Measurements from ENCODE around the gene DCD.
"Not testable (repeated sequence)": the region's sequence is repeated elsewhere in the genome, so short reads cannot be mapped to it uniquely, and the experiment has no call there.

The DCD gene

DNA sequence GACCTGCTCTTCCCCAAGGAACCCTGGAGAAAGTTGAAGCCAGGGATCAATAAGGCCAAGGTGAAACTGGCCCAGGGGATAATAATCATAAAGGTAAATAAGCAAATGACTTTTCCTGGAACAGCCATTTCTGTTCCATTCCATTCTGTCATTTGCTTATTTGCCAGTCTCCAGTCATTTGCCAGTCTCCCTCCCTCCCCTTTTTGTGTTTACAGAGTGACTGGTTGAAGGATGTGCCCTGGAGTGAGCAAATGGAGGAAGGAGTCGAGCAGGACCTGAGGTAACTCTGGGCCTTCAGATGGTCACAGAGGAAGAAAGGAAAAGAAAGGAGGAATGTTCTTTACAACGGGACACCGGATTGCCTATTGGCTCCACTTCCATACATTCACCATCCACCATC, 17.8 kb upstream of the DCD start:
- H3K4me1 ChIP-seq (ENCODE audit: control insufficient read depth, insufficient read depth, low read depth, low read length) = no peaks in the 10 kb centered on the region
- no peak overlapping the region for H2AFZ ChIP-seq (ENCODE audit: low read depth, low read length)
- H3K9me3 ChIP-seq (ENCODE audit: control insufficient read depth, low read length) = no peaks in the 10 kb centered on the region
- H3K79me1 ChIP-seq (replicated peaks; ENCODE audit: low read length, poor library complexity, severe bottlenecking) = no peaks in the 10 kb centered on the region
- no peak overlapping the region for H2BK15ac ChIP-seq (ENCODE audit: low read depth, poor library complexity, severe bottlenecking)
- DNase-seq = no peak
- no peak overlapping the region for H2BK120ac ChIP-seq (ENCODE audit: low read depth, low read length)
- no peak overlapping the region for H3K18ac ChIP-seq (ENCODE audit: low read depth in 1 of 2, low read length in 2 of 2)
- H3K14ac ChIP-seq (ENCODE audit: low read length in 2 of 2) = no peak overlapping the region
- no peak overlapping the region for H4K91ac ChIP-seq (ENCODE audit: low read length)
- H3K27ac ChIP-seq (ENCODE audit: low read length, poor library complexity, severe bottlenecking) = no peak overlapping the region
- H3K27me3 ChIP-seq (ENCODE audit: control insufficient read depth in 1 of 2, insufficient read depth in 1 of 2, low read length in 2 of 2) = peaks cover 4 to 11% of the 10 kb centered on the region in 2 experiments
- no CpG with 5 or more reads among the region's 3 CpGs for WGBS
- no peak overlapping the region for H2AK5ac ChIP-seq (ENCODE audit: low read length, severe bottlenecking)
- H2BK5ac ChIP-seq (ENCODE audit: low read depth, low read length, poor library complexity, severe bottlenecking) = no peak overlapping the region
- no peak overlapping the region for H4K8ac ChIP-seq (ENCODE audit: low read length)
- H3K9ac ChIP-seq (ENCODE audit: low read length) = no peak overlapping the region
- no peak overlapping the region for H3K4ac ChIP-seq (ENCODE audit: low read depth in 1 of 2, low read length in 2 of 2)
- no peak overlapping the region for H3K4me2 ChIP-seq (ENCODE audit: low read length, poor library complexity, severe bottlenecking)
- no peak overlapping the region for H3K4me3 ChIP-seq (ENCODE audit: insufficient read depth in 1 of 2, low read depth in 1 of 2, low read length in 2 of 2)
- H2BK12ac ChIP-seq (ENCODE audit: low read length in 2 of 2) = no peak overlapping the region
- no peaks in the 10 kb centered on the region for H3K36me3 ChIP-seq (ENCODE audit: control insufficient read depth in 1 of 2, insufficient read depth in 2 of 2, low read depth in 1 of 2, low read length in 2 of 2)
- H3K23ac ChIP-seq (ENCODE audit: low read length in 2 of 2) = no peak overlapping the region

GRCh38 chr12:54665022-54665635, 17.0 kb upstream of the DCD start:
- not testable (repeated sequence) for H4K91ac ChIP-seq (ENCODE audit: low read length); H3K9me3 ChIP-seq (ENCODE audit: control insufficient read depth, low read length); H3K9ac ChIP-seq (ENCODE audit: low read length); H3K27me3 ChIP-seq (ENCODE audit: control insufficient read depth in 1 of 2, insufficient read depth in 1 of 2, low read length in 2 of 2); H2AFZ ChIP-seq (ENCODE audit: low read depth, low read length); H3K79me1 ChIP-seq (replicated peaks; ENCODE audit: low read length, poor library complexity, severe bottlenecking); H3K27ac ChIP-seq (ENCODE audit: low read length, poor library complexity, severe bottlenecking); H2BK120ac ChIP-seq (ENCODE audit: low read depth, low read length); H3K4me3 ChIP-seq (ENCODE audit: insufficient read depth in 1 of 2, low read depth in 1 of 2, low read length in 2 of 2); H3K4ac ChIP-seq (ENCODE audit: low read depth in 1 of 2, low read length in 2 of 2); H3K4me1 ChIP-seq (ENCODE audit: control insufficient read depth, insufficient read depth, low read depth, low read length); H3K36me3 ChIP-seq (ENCODE audit: control insufficient read depth in 1 of 2, insufficient read depth in 2 of 2, low read depth in 1 of 2, low read length in 2 of 2); H2BK12ac ChIP-seq (ENCODE audit: low read length in 2 of 2); H3K4me2 ChIP-seq (ENCODE audit: low read length, poor library complexity, severe bottlenecking); H3K14ac ChIP-seq (ENCODE audit: low read length in 2 of 2); H2AK5ac ChIP-seq (ENCODE audit: low read length, severe bottlenecking); H3K23ac ChIP-seq (ENCODE audit: low read length in 2 of 2); H3K18ac ChIP-seq (ENCODE audit: low read depth in 1 of 2, low read length in 2 of 2); DNase-seq; H2BK5ac ChIP-seq (ENCODE audit: low read depth, low read length, poor library complexity, severe bottlenecking); H4K8ac ChIP-seq (ENCODE audit: low read length); H2BK15ac ChIP-seq (ENCODE audit: low read depth, poor library complexity, severe bottlenecking)
- 70% methylated on average over 2 of the region's 3 CpGs for WGBS

DNA sequence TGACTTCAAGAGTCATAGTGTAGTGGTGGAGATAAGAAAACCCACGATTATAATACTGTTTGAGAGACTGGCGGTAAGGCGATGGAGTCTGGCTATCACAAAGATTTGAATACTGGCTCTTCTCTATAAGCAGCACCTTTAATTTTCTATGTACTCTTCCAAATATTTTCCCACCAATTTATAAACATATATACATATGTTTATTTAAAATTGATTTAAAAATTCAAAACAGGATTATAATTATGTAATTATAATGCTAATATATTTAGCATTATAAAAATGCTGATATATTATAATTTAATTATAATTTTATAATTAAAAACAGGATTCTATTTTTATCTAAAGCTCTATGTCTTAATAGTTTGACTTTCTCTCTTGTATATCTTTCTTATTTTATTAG, 15.4 kb upstream of the DCD start:
- no peak overlapping the region for H3K18ac ChIP-seq (ENCODE audit: low read depth in 1 of 2, low read length in 2 of 2)
- H3K79me1 ChIP-seq (replicated peaks; ENCODE audit: low read length, poor library complexity, severe bottlenecking) = no peaks in the 10 kb centered on the region
- H2BK5ac ChIP-seq (ENCODE audit: low read depth, low read length, poor library complexity, severe bottlenecking) = no peak overlapping the region
- H2BK12ac ChIP-seq (ENCODE audit: low read length in 2 of 2) = no peak overlapping the region
- no peak overlapping the region for H4K91ac ChIP-seq (ENCODE audit: low read length)
- no peak overlapping the region for H4K8ac ChIP-seq (ENCODE audit: low read length)
- no peak overlapping the region for H3K4me3 ChIP-seq (ENCODE audit: insufficient read depth in 1 of 2, low read depth in 1 of 2, low read length in 2 of 2)
- no peak overlapping the region for H2BK120ac ChIP-seq (ENCODE audit: low read depth, low read length)
- no peaks in the 10 kb centered on the region for H3K4me1 ChIP-seq (ENCODE audit: control insufficient read depth, insufficient read depth, low read depth, low read length)
- H2AK5ac ChIP-seq (ENCODE audit: low read length, severe bottlenecking) = no peak overlapping the region
- H3K27me3 ChIP-seq (ENCODE audit: control insufficient read depth in 1 of 2, insufficient read depth in 1 of 2, low read length in 2 of 2) = peaks cover 3 to 16% of the 10 kb centered on the region in 2 experiments
- no peak overlapping the region for H3K27ac ChIP-seq (ENCODE audit: low read length, poor library complexity, severe bottlenecking)
- no peak overlapping the region for H3K4ac ChIP-seq (ENCODE audit: low read depth in 1 of 2, low read length in 2 of 2)
- no peaks in the 10 kb centered on the region for H3K9me3 ChIP-seq (ENCODE audit: control insufficient read depth, low read length)
- no peak overlapping the region for H2BK15ac ChIP-seq (ENCODE audit: low read depth, poor library complexity, severe bottlenecking)
- H3K14ac ChIP-seq (ENCODE audit: low read length in 2 of 2) = no peak overlapping the region
- no CpG with 5 or more reads among the region's 3 CpGs for WGBS
- no peak for DNase-seq
- no peak overlapping the region for H3K9ac ChIP-seq (ENCODE audit: low read length)
- no peak overlapping the region for H3K4me2 ChIP-seq (ENCODE audit: low read length, poor library complexity, severe bottlenecking)
- H3K36me3 ChIP-seq (ENCODE audit: control insufficient read depth in 1 of 2, insufficient read depth in 2 of 2, low read depth in 1 of 2, low read length in 2 of 2) = no peaks in the 10 kb centered on the region
- H3K23ac ChIP-seq (ENCODE audit: low read length in 2 of 2) = no peak overlapping the region
- no peak overlapping the region for H2AFZ ChIP-seq (ENCODE audit: low read depth, low read length)

GRCh38 chr12:54662026-54662425, 13.9 kb upstream of the DCD start:
- Histone ChIP-seq H2BK15ac (ENCODE audit: low read depth, poor library complexity, severe bottlenecking) (no peak overlapping the region), H3K36me3 (ENCODE audit: control insufficient read depth in 1 of 2, insufficient read depth in 2 of 2, low read depth in 1 of 2, low read length in 2 of 2) (no peaks in the 10 kb centered on the region), H2BK5ac (ENCODE audit: low read depth, low read length, poor library complexity, severe bottlenecking) (no peak overlapping the region), H3K27ac (ENCODE audit: low read length, poor library complexity, severe bottlenecking) (no peak overlapping the region), H3K4me2 (ENCODE audit: low read length, poor library complexity, severe bottlenecking) (no peak overlapping the region), H3K9me3 (ENCODE audit: control insufficient read depth, low read length) (no peaks in the 10 kb centered on the region), H3K9ac (ENCODE audit: low read length) (no peak overlapping the region), H4K8ac (ENCODE audit: low read length) (no peak overlapping the region), H3K18ac (ENCODE audit: low read depth in 1 of 2, low read length in 2 of 2) (no peak overlapping the region), H2BK120ac (ENCODE audit: low read depth, low read length) (no peak overlapping the region), H3K14ac (ENCODE audit: low read length in 2 of 2) (no peak overlapping the region), H3K4me1 (ENCODE audit: control insufficient read depth, insufficient read depth, low read depth, low read length) (no peaks in the 10 kb centered on the region), H2AFZ (ENCODE audit: low read depth, low read length) (no peak overlapping the region), H3K79me1 (replicated peaks; ENCODE audit: low read length, poor library complexity, severe bottlenecking) (no peaks in the 10 kb centered on the region), H3K4me3 (ENCODE audit: insufficient read depth in 1 of 2, low read depth in 1 of 2, low read length in 2 of 2) (no peak overlapping the region), H3K27me3 (ENCODE audit: control insufficient read depth in 1 of 2, insufficient read depth in 1 of 2, low read length in 2 of 2) (peaks cover 8 to 31% of the 10 kb centered on the region in 2 experiments), H3K4ac (ENCODE audit: low read depth in 1 of 2, low read length in 2 of 2) (no peak overlapping the region), H2AK5ac (ENCODE audit: low read length, severe bottlenecking) (no peak overlapping the region), H2BK12ac (ENCODE audit: low read length in 2 of 2) (no peak overlapping the region), H3K23ac (ENCODE audit: low read length in 2 of 2) (no peak overlapping the region), H4K91ac (ENCODE audit: low read length) (no peak overlapping the region)
- DNase-seq = no peak
- WGBS = 13% methylated on average over 2 of the region's 3 CpGs
